OCI-LY1 (cell line): Measurements from ENCODE around the gene ILF2.
A peak's percentile ranks its signal among the peaks of the same experiment; 100 is the strongest.

Experiments used
- H2AFZ ChIP-seq: fragments of 200-600 bp; sonication (generic), shearing (Covaris generic); 2 replicates; pipeline ENCODE4 v1.6.0; 2014; ENCODE audit warnings: antibody characterized with exemption, mild to moderate bottlenecking, low read length
- H3F3A ChIP-seq: fragments of 200-600 bp; sonication (generic), shearing (Covaris generic); 2 replicates; pipeline ENCODE4 v1.6.0; 2014; ENCODE audit warnings: mild to moderate bottlenecking, antibody characterized with exemption, low read length, moderate library complexity; ENCODE audit not compliant: insufficient read depth
- H3K27ac ChIP-seq: fragments of 200-600 bp; sonication (generic); 2 replicates; pipeline ENCODE4 v1.5.1; 2014; ENCODE audit warnings: low read length, mixed run types, mild to moderate bottlenecking, low read depth; ENCODE audit not compliant: poor library complexity, severe bottlenecking
- H3K27me3 ChIP-seq: fragments of 200-600 bp; sonication (generic); 2 replicates; pipeline ENCODE4 v1.6.0; 2014; ENCODE audit warnings: antibody characterized with exemption, mild to moderate bottlenecking, low read length, moderate library complexity; ENCODE audit not compliant: insufficient read depth
- H3K36me3 ChIP-seq: fragments of 200-600 bp; sonication (generic); 2 replicates; pipeline ENCODE4 v1.6.1; 2014; ENCODE audit warnings: mild to moderate bottlenecking, antibody characterized with exemption, low read length, moderate library complexity, mixed read lengths; ENCODE audit not compliant: insufficient read depth
- H3K4me1 ChIP-seq: fragments of 200-600 bp; sonication (generic); 2 replicates; pipeline ENCODE4 v1.5.1; 2014; ENCODE audit warnings: mild to moderate bottlenecking, low read length, moderate library complexity; ENCODE audit not compliant: insufficient read depth, severe bottlenecking
- H3K4me2 ChIP-seq: fragments of 200-600 bp; sonication (generic), shearing (Covaris generic); 2 replicates; pipeline ENCODE4 v1.6.1; 2014; ENCODE audit warnings: low read length
- H3K4me3 ChIP-seq: fragments of 200-600 bp; sonication (generic); 2 replicates; pipeline ENCODE4 v1.5.1; 2014; ENCODE audit warnings: low read length, low read depth, mild to moderate bottlenecking, mixed read lengths; ENCODE audit not compliant: poor library complexity, severe bottlenecking
- H3K79me2 ChIP-seq: fragments of 200-600 bp; shearing (Covaris generic); 2 replicates; pipeline ENCODE4 v1.6.1; 2016; ENCODE audit warnings: mixed run types, low read length, mixed read lengths; ENCODE audit not compliant: insufficient read depth
- H3K9ac ChIP-seq: fragments of 200-600 bp; sonication (generic), shearing (Covaris generic); 2 replicates; pipeline ENCODE4 v1.6.1; 2014; ENCODE audit warnings: mild to moderate bottlenecking, low read length, mixed read lengths
- H3K9me2 ChIP-seq: fragments of 200-600 bp; sonication (generic), shearing (Covaris generic); 2 replicates; pipeline ENCODE4 v1.6.1; 2014; ENCODE audit warnings: low read depth, mild to moderate bottlenecking, low read length, mixed read lengths
- H3K9me3 ChIP-seq: fragments of 200-600 bp; shearing (Covaris generic); 2 replicates; pipeline ENCODE4 v1.6.1; 2014; ENCODE audit warnings: low read length, mixed read lengths
- H4K20me1 ChIP-seq: fragments of 200-600 bp; sonication (generic), shearing (Covaris generic); 2 replicates; pipeline ENCODE4 v1.6.0; 2016; ENCODE audit warnings: mild to moderate bottlenecking, low read length; ENCODE audit not compliant: insufficient read depth
- CTCF ChIP-seq: fragments of 200-600 bp; sonication (generic), shearing (Covaris generic); IDR thresholded peaks from 2 replicates; pipeline ENCODE4 v1.5.1; 2017; ENCODE audit warnings: mild to moderate bottlenecking, antibody characterized with exemption, low read length, moderate library complexity, mixed read lengths
- EZH2 ChIP-seq: fragments of 200-600 bp; sonication (generic), shearing (Covaris generic); IDR thresholded peaks from 2 replicates; pipeline ENCODE4 v1.8.0; 2017; ENCODE audit warnings: borderline replicate concordance, mixed run types, mild to moderate bottlenecking, antibody characterized with exemption, low read length, moderate library complexity, mixed read lengths

The ILF2 gene

GRCh38 chr1:153659175-153659534 is 11.6 kb downstream of the ILF2 start:
- peaks cover 3% of the 10 kb centered on the region for H3F3A ChIP-seq
- peak overlapping the region; percentile 87 for H3K9ac ChIP-seq
- 0 out of 2 replicates have a peak, but pooled peaks cover 7% of the 10 kb centered on the region for H3K79me2 ChIP-seq
- H4K20me1 ChIP-seq = no peaks in the 10 kb centered on the region
- H3K9me3 ChIP-seq = no peaks in the 10 kb centered on the region
- peak overlapping the region; percentile 68 for H3K27ac ChIP-seq
- TF ChIP-seq EZH2 (no peak), CTCF (no peak)
- H3K4me1 ChIP-seq = peaks cover 17% of the 10 kb centered on the region
- H2AFZ ChIP-seq = no peak overlapping the region
- H3K4me2 ChIP-seq = peak overlapping the region; percentile 75
- no peaks in the 10 kb centered on the region for H3K27me3 ChIP-seq
- H3K36me3 ChIP-seq = peaks cover 36% of the 10 kb centered on the region
- no peaks in the 10 kb centered on the region for H3K9me2 ChIP-seq
- peak overlapping the region; percentile 83 for H3K4me3 ChIP-seq

- no peak for TF ChIP-seq CTCF
- no peak for TF ChIP-seq EZH2
Measured at GRCh38 chr1:153658400-153659174, 12.2 kb downstream of the ILF2 start, which contains the start of gene SNAPIN. Gene SNAPIN (plus strand): TSS chr1:153658703. CDS start chr1:153658744, 41 bp downstream.

GRCh38 chr1:153655333-153655732 is 15.5 kb downstream of the ILF2 start:
- H3K79me2 ChIP-seq = 0 out of 2 replicates have a peak, but pooled peaks cover 7% of the 10 kb centered on the region
- H3K9me3 ChIP-seq = no peaks in the 10 kb centered on the region
- no peaks in the 10 kb centered on the region for H3K27me3 ChIP-seq
- H4K20me1 ChIP-seq = no peaks in the 10 kb centered on the region
- H3K36me3 ChIP-seq = no peaks in the 10 kb centered on the region
- H3K4me3 ChIP-seq = no peak overlapping the region
- H3K27ac ChIP-seq = peak overlapping the region; percentile 10
- 0 out of 2 replicates have a peak overlapping the region, but pooled peaks have one; percentile 53 for H2AFZ ChIP-seq
- no peak overlapping the region for H3K9ac ChIP-seq
- peaks cover 24% of the 10 kb centered on the region for H3K4me1 ChIP-seq
- no peaks in the 10 kb centered on the region for H3K9me2 ChIP-seq
- TF ChIP-seq EZH2 = no peak
- TF ChIP-seq CTCF = no peak
- H3K4me2 ChIP-seq = no peak overlapping the region
- peaks cover 6% of the 10 kb centered on the region; the same call in 1 of the 2 replicates for H3F3A ChIP-seq

More at GRCh38 chr1:153658400-153659174, 12.2 kb downstream of the ILF2 start, which contains the start of gene SNAPIN:
- Histone ChIP-seq H3K79me2 (0 out of 2 replicates have a peak, but pooled peaks cover 7% of the 10 kb centered on the region), H3F3A (peaks cover 6% of the 10 kb centered on the region), H2AFZ (0 out of 2 replicates have a peak within 1 kb of the TSS, but pooled peaks have one; percentile 16), H3K9me2 (no peaks in the 10 kb centered on the region), H3K27ac (peak within 1 kb of the TSS; percentile 68), H3K4me1 (peaks cover 17% of the 10 kb centered on the region), H3K27me3 (no peaks in the 10 kb centered on the region), H4K20me1 (no peaks in the 10 kb centered on the region), H3K9me3 (no peaks in the 10 kb centered on the region), H3K9ac (peak within 1 kb of the TSS; percentile 87), H3K36me3 (peaks cover 30% of the 10 kb centered on the region), H3K4me3 (peak within 1 kb of the TSS; percentile 83), H3K4me2 (peak within 1 kb of the TSS; percentile 75)
